Measurements from ENCODE around the gene FAM3C.

DNA sequence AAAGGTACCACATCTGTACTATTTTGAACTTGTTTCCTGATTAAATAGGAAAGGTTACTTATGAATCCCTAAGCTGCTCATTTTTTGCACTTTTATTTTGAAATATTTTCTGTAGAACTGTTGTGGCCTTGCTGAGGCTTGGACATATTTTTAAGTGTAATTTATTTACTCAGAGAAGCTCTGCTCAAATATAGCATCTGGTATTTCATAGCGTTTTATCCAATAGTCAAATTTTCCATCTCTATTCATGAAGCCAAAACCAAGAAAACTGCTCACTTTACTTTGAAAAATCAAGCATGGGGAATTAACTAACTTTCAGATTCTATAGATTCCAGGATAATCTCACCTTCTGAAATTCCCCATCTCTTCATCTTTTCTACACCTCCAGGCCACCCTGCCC lies 6.6 kb upstream of the FAM3C start:
- TF ChIP-seq, protein P1, sequence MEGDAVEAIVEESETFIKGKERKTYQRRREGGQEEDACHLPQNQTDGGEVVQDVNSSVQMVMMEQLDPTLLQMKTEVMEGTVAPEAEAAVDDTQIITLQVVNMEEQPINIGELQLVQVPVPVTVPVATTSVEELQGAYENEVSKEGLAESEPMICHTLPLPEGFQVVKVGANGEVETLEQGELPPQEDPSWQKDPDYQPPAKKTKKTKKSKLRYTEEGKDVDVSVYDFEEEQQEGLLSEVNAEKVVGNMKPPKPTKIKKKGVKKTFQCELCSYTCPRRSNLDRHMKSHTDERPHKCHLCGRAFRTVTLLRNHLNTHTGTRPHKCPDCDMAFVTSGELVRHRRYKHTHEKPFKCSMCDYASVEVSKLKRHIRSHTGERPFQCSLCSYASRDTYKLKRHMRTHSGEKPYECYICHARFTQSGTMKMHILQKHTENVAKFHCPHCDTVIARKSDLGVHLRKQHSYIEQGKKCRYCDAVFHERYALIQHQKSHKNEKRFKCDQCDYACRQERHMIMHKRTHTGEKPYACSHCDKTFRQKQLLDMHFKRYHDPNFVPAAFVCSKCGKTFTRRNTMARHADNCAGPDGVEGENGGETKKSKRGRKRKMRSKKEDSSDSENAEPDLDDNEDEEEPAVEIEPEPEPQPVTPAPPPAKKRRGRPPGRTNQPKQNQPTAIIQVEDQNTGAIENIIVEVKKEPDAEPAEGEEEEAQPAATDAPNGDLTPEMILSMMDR (IDR thresholded peaks at IDR 0.05), result no peak
- no peak for TF ChIP-seq POLR2A (IDR thresholded peaks at IDR 0.05)
- TF ChIP-seq EP300 (IDR thresholded peaks at IDR 0.05), result no peak
